ENCODE results near the gene CCDC86.

Gene CCDC86

GRCh38 chr11:60831501-60832079 is 10.3 kb upstream of the CCDC86 start:
- peak; percentile 47 for DNase-seq

GRCh38 chr11:60834742-60835533 is 7.0 kb upstream of the CCDC86 start:
- DNase-seq: no peak

DNA sequence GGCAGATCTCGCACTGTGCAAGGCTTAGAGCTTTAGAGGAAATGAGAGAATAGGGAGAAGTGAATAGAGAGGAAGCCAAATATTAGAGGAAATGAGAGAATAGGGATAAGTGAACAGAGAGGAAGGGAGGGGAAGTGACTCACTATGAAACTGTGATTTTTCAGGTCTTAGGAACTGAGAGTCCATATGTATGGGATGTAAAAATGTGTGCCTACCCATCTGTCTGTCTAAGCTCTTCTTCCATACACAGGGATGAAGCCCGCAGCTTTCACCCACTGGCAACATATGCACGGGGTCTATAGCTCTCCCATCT is 6.4 kb upstream of the CCDC86 start:
- no peak for DNase-seq

DNA sequence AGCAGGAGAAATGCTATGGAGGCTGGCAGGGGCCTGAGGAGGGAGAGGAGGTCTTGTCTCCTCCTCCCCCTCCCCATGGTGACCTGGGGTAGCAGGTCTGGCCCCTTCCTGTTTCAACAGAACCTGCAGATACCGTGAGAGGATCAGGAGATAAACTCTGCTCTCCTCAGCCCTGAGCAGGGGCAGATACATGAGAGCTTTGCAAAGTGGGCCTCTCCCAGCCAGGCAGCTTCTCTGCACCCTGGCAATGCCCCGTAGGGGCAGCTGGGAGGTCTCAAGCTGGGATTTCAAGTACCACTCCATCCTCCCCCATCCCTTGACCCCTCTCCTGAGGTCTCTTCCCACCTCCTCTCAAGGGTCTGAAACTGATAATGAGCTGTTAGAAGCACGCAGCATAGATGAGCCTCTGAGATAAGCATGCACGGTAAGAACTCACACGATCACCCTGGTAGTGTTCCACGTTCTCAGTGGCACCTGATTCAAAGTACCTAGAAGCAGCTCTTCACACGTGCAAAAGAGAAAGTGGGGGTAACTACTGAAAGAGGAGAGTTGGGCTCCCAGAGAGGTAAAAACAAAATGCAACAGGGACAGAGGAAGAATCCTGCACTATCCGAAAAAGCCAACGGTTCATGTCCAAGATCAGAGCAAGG is 4.9 kb upstream of the CCDC86 start:
- DNase-seq: no peak

GRCh38 chr11:60838132-60838531 is 3.8 kb upstream of the CCDC86 start:
- DNase-seq: no peak

DNA sequence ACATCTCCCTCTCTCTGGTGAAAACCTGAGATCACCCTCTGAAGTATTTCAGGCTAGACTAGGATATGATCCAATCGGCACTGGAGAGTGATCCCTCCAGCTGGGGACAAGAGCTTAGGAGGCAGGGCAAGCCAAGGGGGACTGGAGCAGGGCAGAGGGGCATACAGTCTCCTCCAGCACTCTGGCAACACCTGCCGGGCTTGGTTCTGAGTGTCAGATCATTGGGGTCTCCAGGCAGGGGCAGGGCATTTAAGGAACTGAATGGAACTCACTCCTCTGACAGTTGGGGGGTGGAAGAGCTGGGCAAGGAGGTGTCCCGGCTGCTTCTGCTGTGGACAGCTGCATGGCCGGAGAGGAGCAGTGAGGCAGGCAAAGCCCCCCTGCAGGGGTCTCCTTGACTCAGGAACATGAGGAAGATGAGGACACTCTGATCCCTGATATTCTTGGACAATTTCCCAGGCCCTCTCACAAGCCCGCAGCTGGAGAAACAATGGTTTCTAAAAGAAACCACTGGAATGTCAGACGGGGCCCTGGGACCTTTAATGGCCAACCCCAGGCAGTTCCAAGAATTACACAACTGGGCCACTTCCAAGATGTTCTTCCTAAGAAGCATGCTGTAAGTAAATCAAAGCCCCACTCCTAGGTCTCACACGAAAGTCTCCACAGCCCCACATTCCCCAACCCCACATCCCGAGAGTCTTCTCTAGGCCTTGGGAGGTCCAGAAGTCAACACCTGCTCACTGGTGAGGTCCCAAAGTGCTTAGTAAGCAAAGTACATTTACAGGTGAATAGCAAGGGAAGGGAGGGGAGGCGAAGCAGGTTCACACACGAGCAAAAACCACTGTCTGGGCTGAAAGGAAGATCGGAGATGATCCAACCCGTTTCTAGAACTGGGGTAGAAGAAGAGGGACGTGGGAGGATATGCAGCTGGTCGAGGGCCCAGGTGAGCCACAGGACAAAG is 1.2 kb upstream of the CCDC86 start:
- DNase-seq: no peak

DNA sequence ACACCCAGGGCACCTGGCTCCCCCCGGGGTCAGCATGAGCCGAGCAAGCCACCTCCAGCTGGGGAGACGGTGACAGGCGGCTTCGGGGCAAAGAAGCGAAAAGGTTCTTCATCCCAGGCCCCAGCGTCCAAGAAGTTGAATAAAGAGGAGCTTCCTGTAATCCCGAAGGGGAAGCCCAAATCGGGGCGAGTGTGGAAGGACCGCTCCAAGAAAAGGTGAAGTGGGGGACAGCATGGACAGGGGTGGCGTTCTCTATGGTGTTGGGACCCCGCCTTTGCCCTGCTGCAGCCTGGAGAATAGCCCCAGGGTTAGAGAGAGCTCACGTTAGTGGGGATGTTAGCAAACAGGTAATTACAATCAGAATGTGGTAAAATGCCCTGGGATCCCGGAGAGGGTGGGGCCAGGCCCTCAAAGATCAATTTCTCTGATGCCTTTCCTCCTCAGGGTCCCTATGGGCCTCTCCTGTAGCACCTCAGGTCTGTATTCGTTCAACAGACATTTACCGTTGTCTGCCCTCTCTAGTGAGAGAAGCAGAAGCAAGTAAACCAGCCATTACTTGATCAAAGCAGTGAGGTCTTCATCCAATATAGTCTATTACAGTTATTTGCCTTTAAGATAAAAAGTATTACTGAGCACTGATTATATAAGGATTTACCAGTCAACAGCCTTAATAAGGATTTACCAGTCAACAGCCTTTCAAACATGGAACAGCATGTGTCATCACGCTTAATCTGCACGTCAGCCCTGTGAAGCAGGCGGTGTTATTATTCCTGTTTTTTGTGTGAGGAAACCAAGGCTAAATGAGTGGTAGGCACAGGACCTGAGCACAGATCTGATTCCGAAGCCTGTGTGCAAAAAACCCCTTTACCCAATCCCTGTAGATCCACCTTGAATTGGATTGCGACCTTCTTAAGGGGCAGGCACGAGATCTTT is 1.0 kb downstream of the CCDC86 start:
- no peak for DNase-seq

GRCh38 chr11:60844045-60844869 is 2.3 kb downstream of the CCDC86 start:
- no peak for DNase-seq

DNA sequence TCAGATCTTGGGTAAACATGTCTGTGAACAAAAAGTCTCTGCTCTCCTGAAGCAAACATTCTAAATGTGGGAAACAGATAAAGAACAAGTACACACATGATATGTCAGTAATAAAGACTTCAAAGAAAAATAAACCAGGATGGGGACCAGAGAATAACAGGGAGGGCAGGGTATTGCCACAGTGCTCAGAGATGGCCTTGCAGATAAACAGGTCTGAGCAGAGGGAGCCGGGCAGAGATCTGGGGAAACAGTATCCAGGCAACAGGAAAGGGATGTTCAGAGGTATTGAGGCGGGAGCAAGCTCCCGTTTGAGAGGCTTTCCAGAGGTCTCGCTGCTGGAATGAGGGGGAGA is 2.9 kb downstream of the CCDC86 start:
- DNase-seq: no peak

- DNase-seq: no peak
These were observed 3.4 kb downstream of the CCDC86 start for GRCh38 chr11:60845338-60845737.

DNA sequence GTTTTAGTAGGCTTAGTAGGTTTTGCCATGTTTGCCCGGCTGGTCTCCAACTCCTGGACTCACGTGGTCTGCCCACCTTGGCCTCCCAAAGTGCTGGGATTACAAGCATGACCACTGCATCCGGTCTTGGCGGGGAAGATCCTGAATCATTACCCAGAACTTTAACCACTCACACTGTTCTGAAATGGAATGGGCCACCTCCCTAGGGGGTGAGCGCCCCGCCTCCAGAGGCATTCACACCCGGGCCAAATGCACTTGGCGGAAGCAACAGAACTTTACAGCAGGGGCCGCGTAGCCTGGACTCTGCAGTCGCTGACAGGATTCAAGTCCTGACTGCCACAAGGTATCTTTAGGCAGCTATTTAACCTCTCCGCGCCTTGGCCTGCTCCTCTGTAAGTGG is 5.4 kb downstream of the CCDC86 start:
- no peak for DNase-seq

DNA sequence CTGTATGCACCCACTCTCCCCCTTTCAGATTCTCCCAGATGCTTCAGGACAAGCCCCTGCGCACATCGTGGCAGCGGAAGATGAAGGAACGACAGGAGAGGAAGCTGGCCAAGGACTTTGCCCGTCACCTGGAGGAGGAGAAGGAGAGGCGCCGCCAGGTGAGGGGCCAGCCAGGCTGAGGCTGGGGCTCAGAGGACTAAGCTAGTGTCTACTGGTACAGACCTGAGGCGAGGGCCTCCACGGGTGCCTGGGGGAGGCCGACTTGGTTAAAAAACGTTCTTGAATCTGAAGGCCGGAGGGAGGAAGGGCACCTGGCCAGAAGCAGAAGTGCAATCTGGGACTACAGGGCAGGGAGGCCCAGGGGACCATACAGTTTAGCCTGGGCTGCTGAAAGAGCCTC is 6.0 kb downstream of the CCDC86 start:
- DNase-seq: no peak

DNA sequence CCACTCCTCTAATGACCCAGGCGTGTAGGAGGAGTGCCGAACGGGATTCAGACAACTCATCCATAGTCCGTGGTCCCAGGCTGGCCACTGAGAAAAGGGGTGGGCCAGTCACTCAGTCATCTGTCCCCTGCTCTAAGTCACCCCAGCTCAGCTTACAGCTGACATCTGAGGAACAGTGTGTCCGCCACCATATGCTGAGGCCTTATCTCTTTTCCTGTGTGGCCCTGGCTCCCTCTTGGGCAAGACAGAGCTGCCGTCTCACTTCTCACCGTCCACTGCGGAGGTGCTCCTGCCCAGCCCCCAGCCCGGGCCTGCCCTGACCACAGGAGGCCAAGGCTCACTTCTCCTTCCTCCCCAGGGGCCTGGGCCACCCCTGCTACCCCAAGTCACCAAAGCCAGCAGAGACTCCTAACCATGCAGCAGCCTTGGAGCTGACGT is 6.8 kb downstream of the CCDC86 start:
- DNase-seq: no peak

DNA sequence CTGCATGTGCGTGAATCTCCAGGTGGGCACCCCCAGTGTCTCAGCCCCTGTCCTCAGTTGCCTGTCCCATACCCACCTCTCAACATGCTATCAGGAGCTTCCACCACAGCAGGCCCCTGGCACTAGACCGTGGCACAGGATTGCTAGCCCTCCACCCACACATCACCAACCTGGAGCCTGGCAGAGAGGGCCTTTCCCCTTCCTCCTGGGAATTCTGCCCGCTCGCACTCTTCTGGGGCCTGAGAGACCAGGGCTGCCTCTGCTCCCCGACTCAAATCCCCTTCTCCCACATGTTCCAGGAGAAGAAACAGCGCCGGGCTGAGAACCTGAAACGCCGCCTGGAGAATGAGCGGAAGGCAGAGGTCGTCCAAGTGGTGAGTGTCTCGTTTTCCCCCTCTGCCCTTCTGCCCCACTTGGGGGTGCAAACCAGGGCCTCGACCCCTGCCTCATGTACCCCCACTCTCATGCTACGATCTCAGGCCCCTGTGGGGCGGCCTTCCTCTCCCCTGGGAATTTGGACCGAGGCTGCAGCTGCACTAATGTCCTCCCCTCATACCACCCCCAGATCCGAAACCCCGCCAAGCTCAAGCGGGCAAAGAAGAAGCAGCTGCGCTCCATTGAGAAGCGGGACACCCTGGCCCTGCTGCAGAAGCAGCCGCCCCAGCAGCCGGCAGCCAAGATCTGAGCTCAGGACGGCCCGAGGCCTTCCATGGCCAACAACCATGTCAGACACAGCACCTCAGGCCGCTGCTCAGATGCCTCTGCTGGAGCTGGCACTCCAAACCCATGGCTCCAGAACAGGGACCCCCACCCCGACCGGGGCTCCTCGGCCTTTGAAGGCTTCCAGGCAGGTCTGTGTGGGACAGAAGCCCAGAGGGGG is 8.0 kb downstream of the CCDC86 start:
- no peak for DNase-seq

DNA sequence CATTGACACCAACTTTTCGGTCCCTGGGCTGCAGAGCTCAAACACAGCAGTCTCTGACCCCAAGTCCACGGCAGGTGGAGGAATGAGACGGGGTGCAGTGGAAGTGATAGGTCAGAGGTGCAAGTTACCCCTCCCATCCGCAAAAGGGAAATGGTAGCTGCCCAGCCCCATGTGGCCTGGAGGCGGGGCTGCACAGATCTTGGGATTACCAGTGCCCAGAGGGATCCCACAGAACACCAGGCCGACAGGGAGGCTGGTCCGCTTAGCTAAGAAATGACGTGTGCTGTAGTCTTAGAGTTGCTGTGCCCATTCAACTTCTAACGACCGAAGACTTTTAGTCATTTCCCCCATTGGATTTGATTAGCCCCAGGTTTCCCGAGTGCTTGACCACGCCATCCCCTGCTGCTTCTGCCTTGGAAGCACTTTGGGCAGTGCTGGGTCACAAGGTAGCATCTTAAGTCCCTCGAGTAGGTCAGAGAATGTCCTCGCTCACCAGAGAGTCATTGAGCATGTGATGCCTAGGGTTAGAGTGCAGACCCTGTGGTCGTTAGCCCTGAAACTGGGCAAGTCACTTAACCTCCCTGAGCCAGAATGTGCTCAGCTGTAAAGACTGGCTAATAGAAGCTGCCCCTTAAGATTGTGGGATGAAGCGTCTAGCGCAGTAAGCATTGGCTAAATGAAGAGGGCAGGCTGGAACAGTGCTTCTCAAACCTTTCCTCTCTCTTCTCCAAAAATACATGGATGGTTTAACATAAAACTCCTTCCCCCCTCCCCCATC is 9.6 kb downstream of the CCDC86 start:
- DNase-seq: no peak

- DNase-seq: no peak
These were observed 10.4 kb downstream of the CCDC86 start for GRCh38 chr11:60852117-60852981.

DNA sequence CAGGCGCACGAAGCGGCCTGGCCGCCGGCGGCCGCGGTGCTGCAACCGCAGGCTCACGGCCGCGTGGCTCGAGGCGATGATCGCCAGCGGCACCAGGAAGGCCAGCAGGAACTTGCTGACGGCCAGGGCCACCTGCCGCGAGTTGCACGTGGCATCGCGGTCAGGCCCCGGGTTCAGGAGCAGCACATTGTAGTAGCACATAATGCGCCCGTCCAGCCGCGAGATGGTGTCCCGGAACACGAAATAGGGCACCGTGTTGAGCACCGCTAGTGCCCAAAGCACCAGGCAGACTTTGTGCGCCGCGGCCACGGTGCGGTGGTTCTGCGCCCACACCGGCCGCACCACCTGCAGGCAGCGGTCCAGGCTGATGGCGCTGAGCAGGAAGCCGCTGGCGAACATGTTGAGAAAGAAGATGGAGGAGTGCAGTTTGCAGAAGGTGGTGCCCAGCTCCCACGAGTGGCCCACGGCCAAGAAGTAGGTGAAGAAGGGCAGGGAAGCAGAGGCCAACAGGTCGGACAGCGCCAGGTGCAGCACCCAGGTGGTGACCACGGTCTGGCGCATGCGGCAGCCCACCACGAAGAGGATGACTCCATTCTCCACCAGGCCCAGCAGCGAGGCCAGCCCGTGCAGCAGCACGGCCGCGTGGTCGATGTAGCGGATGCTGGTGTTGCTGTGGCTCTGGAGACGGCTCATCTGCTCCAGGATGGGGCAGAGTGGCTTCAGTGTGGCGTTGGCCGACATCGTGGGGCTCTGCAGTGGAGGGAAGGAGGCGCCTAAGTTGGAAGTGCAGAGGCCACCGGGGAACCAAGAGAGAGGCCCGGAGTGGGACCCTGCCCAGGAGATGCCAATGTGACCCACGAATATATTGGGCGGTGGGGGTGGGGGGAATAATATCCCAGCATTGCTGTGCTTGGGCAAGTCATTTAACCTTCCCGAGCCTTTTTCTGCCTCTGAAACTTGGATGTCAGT is 11.4 kb downstream of the CCDC86 start:
- DNase-seq: no peak
